ENCODE results near the gene CDT1.
A peak's percentile ranks its signal among the peaks of the same experiment; 100 is the strongest.

Gene CDT1

DNA sequence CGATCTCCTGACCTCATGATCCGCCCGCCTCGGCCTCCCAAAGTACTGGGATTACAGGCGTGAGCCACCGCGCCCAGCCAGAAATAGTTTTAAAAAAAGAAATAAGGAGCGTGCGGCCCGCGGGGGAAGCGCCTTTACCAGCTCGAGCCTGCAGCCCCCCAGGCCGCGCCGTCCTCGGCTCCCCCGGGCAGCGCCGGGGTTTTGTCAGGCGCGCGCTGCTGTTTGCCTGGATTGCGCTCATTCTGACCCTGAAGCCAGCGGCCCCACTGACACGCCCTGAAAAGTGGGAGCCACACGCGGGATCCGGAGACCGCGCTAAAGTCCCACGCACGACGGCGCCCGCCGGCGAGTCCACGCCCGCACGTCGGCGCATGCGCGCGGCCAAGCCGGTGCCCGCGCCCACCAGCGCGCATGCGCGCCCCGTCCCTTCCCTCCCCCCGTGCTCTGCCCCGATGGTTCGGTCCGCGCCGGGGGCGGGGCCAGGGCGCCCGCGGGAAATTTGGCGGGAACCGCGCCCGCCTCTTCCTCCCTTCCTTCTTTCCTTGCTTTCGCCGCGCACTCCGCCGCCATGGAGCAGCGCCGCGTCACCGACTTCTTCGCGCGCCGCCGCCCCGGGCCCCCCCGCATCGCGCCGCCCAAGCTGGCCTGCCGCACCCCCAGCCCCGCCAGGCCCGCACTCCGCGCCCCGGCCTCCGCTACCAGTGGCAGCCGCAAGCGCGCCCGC, at the start of gene CDT1:
Gene CDT1, plus strand, starts transcription at position 526 of the 724 bp plus-strand sequence. Its CDS starts 43 bp downstream, at position 569.
- DNase-seq (ENCODE audit: low read depth in 3 of 3) = peak in 2 of 3 donors; percentile 74 to 83

DNA sequence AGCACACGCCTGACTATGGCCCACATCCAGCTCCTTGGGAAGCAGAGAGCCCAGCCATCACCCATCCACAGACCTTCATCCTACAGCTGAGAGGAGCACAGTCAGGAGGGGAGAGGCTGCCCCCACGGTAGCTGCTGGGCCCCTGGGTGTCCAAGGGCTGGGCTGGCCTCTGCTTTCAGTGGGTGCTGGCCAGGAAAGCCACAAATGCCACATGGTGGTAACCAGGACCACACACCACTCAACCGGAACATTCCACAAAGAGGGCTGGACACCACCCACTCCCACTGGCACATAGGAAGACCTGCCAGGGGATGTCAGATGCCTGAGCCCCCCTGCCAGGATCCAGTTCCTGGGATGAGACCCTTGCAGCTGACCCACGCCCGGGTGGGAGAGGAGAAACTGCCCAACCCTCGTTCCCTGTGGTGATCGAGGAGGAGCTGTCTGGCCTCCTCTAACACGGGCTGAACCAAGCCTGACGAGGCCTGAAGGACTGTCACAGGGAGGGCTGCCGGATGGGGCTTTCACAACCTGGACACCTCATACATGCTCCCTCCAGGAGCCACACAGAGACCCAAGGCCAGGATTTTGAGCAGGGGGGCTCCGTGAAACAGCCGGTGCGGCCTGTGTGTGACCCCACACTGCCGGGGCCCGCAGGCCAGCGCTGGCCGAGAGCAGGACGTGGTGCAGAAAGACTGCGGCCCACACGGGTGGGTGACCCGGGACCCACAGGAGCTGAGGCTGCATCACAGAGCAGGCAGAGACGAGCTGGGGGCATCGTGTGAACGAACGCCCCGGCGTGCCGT, 49.3 kb upstream of the CDT1 start:
- no peak for DNase-seq (ENCODE audit: low read depth in 3 of 3)

DNA sequence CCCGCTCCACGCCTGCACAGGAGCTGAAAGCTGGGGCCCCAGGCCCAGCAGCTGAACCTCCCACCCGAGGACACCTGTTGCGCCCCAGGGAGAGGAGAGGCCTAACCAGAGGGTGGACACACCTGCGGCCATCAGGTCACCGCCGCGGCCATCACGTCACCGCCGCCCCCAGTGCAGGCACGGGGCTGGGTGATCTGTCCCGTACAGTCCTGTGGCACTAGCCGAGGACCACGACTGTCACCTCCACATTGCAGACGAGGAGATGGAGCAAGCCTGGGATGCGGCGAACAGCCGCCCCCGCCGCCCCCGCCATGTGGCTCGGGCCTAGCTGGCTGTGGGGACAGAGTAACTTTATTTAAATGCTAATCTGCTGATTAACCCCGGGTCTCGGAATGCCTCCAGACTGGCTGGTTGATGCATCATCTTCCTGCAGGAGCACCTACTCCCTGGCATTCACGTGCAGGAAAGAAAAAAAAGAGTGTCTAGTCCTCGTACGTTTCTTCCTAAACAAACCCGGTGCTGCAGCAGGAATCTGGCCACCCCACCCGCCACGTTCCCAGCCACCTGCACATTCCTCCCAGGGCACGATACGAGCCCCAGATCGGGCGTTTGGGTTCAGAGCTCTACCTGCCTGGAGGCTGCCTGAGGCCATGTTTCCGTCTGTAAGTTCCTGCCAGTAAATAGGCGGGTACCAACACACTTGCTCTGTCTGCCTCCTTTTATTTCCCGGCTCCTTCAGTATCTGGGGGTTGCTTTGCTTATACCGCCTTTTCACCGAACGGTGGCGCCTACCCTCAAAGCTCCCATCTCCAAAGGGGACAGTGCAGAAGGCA, 48.5 kb upstream of the CDT1 start:
- no peak for DNase-seq (ENCODE audit: low read depth in 3 of 3)

DNA sequence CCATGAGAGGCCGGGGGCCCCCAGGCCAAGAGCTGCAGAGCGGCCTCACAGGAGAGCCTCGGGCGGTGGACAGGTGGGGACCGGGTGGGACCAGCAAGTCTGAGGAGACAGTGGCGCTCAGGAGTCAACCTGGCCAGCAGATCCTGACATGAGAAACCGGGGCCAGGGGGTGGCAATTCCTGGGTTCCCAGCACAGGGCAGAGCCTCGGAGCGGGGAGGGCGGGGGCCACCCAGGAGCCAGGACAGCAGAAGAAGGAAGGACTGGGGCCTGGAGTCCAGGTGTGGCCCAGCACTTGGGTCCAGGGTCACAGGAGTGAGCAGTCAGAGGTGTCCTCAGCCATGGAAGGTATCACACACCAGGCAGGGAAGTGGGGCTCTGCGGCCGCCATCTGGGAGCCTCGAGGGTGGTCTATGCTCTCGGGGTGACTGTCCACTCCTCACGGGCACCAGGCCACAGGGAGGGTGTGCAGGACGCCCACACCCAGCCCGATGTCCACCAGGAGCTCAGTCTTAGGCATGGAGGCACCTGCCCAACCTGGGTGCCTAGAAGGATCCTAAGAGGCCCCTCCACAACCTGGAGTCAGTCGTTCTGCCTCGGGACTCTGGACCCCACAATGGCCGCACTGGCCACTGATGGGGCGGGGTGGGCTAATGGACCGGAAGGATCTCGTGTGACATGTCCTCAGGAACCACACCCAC, 47.7 kb upstream of the CDT1 start:
- no peak for DNase-seq (ENCODE audit: low read depth in 3 of 3)

DNA sequence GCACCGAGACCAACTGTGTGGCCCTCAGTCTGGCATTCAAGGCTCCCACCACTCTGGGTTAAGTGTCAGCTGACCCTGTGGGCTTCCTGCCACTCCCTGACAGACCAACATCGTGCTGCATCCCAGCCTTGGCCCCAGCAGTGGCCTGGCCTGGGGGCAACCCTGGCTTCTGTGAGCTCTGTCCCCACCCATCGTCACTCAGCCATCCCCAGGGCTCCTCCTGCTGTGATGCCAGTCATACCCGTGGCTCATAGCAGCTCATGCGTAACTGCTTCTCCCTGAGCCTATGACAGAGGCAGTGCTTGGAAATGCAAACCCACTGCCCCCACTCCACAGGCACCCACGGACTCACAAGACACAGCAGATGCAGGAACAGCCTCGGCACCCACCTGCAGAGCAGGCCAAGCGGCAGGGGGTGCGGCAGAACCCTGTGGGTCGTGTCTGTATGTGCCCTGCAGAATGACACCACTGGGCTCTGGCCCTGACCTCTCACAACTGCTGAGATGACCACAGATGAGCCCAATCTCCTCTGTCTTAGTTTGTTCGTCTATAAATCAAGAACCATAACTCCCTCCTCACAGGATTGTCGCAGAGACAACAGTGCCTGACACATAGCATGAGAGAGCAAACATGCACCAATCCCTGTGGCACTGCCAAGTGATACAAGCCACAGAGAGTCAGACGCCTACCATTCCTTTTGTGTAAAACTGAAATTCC, 45.2 kb upstream of the CDT1 start:
- DNase-seq (ENCODE audit: low read depth in 3 of 3) = no peak

DNA sequence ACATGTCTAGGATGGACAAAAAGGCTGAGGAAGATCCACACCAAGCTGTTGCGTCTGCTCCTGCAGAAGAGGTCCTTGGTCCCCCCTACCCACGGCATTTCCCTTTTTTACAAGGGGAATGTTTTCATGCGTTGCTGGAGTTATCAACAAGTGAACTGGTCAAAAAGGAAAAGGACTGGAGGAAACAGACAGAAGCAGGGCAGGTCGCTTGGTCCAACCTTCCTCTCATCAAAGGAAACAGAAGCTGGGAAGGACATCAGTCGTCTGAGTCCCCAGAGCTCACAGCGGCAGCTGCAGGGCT, 44.7 kb upstream of the CDT1 start:
- no peak for DNase-seq (ENCODE audit: low read depth in 3 of 3)

DNA sequence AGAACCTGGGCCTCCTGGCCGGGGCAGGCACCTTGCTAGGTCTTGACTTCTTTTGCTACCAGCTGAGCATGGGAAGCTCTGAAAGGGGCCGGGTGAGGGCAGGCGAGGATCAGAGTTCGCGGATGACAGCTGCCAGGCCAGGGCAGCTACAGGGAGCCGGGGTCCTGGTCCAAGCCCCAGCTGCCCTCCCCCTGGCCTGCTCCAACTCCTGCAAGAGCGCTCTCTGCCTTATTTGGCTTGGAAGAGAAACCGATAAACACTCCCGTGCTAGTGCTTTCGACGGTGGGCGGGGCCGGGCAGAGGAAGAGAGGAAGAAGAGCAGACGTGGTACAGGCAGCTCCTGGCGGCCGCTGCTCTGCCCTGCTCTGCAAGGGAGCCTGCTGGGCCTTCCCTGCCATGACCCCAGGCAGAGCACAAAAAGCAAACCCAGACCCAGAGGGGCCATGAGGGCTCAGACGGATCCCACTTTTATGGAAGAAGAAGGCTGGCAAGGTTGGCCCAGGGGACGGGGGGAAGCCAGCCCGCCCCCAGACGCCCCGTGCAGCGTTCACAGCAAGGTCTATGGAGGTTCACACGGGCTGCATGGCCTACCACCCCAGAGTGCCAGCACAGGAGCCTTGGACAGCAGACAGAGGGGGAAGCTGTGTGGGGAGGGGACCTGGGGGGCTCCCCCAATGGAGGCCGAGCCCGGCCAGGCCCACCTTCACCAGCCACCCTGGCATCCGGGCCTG, 44.2 kb upstream of the CDT1 start:
- DNase-seq (ENCODE audit: low read depth in 3 of 3) = no peak

DNA sequence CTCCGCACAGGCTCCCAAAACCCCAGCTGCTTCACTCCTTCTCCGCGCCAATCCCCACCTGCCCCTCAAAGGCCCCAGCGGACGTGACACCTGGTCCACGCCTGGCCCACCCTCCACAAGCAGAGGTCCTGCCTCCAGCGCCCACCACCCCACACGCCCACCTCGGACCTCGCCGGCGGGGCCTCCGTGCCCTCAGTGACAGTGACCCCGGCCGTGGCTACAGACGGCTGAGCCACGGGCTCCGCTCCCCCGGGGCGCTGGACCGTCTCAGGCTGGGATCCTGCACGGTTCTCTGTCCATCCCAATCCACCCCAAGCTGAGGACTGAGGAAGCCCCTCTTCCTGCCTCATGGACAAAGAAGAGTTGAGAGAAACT, 43.6 kb upstream of the CDT1 start:
- DNase-seq (ENCODE audit: low read depth in 3 of 3) = no peak

DNA sequence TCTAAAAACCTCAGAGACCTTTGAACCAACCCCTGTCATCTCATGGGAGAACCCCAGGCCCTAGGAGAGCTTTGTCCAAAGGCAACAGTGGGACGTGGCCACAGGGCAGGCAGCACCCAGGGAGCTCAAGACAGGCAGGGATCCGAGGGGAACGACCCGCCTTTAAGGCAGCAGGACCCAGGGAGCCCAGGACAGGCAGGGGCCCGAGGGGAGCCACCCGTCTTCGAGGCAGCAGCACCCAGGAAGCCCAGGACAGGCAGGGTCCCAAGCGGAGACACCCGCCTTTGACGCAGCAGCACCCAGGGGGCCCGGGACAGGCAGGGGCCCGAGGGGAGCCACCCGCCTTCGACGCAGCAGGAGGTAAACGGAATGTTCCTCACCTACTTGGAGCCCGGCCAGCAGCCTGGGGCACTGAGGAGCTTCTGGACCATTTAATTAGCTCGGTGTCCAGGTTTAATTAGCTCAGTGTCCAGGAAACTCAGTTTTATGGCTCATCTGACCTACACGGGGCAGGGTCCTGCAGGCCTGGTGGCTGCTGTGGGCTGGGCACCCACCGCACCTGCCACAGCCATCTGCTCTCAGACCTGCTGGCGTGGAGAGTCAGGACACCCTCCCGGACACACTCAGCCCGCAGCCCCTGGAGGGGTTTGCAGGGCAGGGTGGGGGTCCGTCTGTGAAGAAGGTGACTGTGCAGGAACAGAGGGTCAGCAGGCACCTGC, 43.0 kb upstream of the CDT1 start:
- DNase-seq (ENCODE audit: low read depth in 3 of 3) = no peak

DNA sequence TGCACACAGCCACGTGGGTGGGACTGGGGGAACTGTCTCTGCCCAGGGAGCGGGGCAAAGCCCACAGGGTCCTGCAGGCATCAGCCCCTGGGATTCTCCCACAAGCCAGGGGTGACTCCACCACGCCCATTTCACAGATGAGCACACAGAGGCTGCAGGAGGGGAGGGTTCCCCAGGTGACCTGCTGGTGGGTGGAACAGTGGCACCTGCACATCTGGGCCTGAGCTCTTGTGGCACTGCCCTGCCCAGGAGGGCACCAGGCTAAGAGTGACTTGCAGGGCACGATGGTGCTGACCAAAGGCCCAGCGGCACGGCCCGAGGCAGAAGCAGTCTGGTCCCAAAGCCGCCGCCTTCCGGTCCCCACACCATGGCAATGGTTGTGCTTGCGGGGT, 42.5 kb upstream of the CDT1 start:
- DNase-seq (ENCODE audit: low read depth in 3 of 3) = no peak

DNA sequence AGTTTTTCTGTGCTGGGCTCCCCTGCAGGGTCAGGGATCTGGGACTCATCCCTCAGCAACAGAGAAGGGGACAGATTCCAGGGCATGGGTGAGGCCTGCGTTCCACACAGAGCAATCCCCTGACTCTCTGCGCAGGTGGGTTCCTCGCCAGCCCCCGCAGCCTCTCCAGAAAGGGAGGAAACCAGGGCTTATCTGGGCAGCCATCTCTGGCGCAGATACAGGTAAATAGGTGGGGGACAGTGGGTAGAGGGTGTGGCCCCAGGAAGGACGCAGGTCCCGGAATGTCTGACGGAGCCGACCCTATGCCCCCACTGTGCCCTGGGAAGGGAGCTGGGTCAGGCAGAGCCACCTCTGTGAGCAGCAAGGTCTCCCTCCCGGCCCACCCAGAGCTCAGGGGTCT, 41.8 kb upstream of the CDT1 start:
- no peak for DNase-seq (ENCODE audit: low read depth in 3 of 3)

DNA sequence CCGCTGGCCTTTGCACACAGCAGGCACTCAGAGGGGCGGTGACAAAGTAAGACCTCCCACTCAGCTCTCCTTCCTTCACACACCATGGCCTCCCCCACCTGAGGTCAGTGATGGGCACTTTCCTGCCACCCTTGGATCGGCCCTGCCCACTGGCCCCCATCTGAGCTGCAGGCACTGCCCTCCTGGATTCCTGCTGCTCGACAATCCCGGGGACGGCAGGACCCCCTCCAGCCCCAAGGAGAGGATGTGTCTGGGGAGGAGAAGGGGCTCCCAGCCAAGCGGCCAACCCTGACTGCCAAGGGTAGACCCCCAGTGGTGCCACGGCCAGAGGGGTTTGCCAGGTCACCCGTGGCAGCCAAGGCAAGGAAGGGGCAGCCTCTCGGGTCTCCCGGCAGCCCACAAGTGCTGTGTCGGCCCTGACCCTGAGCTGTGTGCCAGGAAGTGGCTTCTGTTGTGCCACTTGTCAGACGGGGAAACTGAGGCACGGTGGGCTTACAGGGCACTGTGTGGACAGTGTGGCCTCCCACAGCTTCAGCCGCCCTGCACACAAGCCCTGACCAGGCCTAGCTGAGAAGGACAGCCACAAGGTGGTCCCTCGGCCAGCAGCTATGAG, 41.2 kb upstream of the CDT1 start:
- DNase-seq (ENCODE audit: low read depth in 3 of 3) = no peak

DNA sequence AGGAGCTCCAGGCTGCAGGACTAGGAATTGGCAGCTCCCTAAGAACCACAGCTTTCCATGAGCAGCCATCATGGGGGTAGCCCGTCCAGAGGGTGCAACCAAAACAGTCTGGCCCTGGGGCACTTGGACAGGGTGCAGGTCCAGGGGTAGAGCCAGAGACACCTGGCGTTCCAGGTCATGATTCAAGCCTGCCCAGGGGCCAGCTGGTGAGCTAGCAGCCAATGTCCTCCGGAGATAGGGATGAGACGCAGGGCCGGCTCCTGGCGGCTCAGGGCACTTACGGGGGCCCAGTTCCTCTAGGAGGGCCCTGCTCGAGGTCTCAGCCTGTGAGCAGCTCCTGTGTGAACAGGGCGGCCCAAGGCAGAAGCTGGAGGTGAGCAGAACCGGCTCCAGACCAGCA, 40.6 kb upstream of the CDT1 start:
- no peak for DNase-seq (ENCODE audit: low read depth in 3 of 3)

DNA sequence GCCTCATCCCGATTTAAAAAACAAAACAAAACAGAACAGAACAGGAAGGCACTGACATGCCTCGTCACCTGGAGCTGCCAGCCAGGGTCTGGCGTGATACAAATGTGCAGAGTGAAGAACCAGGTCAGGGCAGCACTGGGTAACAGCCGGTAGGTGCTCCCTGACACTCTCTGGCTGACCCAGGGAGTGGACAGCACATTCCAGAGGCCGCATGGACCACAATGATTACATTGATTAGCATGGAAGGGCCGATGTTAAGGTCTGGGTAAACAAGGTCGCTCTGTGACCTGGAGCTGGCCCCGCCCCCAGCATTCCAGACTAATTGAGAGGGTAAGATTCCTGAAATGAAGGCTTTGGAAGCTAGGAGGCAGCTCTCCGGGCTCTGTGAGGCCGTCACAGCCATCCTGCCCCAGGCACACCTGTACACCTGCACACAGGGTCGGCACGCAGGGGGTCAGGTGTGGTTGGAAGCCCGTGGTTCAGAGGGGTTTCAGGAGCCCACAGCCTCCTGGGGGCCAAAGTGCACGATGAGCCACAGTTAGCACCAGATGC, 40.0 kb upstream of the CDT1 start:
- DNase-seq (ENCODE audit: low read depth in 3 of 3) = no peak

DNA sequence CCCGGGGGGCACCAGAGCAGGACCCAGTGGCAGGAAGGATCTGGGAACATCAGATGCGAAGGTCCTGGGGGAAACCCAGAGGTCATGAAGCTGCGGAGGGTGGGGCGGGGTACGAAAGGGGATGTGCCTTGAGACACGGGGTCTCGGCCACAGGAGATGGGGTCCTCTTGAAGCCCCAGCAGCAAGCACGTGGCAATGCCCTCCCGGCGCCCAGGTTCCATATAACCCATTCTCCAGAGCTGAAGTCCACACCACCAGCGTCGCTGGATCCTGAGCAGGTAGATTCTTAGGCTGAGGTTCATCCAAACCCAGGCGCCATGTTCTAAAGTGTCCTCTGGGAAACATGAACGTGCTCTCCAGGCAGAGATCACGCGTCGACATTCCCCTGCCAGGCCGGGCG, 39.5 kb upstream of the CDT1 start:
- DNase-seq (ENCODE audit: low read depth in 3 of 3) = no peak

DNA sequence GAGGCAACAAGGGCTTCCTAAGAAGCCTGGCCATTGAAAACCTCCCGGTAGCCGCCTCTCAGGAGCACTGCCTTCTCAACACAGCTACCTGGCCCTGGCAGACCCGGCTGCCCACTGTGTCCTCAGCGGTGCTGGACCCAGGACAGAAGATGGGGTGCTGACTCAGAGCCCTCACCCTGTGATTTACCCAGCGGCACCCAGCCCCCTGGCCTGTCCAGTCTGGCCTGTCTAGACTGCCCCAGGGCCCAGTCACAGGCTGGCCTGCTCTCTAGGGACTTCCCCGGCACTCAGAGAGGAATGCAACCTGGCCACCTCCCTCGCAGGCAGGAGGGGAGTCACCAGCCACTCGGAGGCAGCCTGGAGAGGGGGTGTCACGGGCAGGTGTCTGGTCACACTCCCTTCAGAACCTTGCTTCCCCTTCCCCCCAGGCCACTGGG, 38.7 kb upstream of the CDT1 start:
- DNase-seq (ENCODE audit: low read depth in 3 of 3) = no peak

DNA sequence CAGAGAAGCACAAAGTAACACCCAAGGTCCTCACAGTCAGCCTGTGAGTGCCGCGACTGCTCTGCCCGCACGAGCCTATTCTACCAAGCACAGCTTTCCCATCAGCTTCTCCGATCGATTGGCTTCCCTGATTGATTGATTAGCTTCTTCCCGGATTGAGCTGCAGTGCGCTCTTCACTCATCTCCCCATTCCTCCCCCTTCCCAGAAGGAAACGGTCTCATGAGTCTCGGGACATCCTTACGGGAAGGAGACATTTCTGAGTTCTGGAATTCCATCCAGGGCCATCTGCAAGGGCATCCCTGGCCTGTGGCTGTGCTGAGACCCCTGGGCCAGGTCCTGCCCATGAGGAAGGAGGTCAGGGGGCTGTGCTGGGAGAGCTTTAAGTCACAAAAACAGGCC, 36.6 kb upstream of the CDT1 start:
- DNase-seq (ENCODE audit: low read depth in 3 of 3) = no peak

DNA sequence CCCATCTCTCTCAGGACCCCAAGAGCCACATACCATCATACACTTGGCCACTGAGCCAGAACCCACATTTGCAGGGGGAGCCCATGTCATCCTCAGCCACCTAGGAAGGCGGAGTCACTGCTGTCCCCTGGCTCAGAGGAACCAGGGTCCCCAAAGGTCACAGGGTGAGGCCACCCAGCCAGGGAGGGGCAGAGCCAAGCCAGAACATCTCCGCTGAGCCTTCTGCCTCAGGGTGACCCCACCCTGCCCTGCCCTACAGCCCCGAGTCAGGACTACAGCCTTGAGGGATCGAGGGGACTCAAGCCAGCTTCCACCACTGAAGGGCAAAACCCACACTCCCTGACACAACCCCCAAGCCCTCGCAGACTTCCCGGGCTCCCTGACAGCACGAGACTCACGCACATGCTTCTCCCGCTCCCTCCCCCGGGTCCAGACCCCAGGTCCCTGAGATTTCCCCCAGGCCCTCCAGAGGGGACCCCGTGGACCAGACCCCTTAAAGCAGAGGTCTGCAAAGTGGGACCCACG, 36.0 kb upstream of the CDT1 start:
- DNase-seq (ENCODE audit: low read depth in 3 of 3) = no peak
